Effector memory CD8-positive, alpha-beta T cell (primary cell): ENCODE results near the gene OR4N5.

ENCODE experiments used
- ATAC-seq: fragments of 150-1000 bp; cut with Tn5 transposase; replicated peaks from 2 replicates; pipeline ENCODE4 v1.10.0; 2021; ENCODE audit warnings: mild to moderate bottlenecking, moderate library complexity
- DNase-seq, 3 experiments: peaks; one replicate each; pipeline ENCODE4 v3.0.0; 2021
- H3K27ac Mint-ChIP-seq, 2 donors: one replicate each; pipeline ENCODE4 v1.8.0; 2022; ENCODE audit warnings: mild to moderate bottlenecking in 2 of 2, mixed read lengths in 2 of 2, moderate library complexity in 2 of 2
- H3K27me3 Mint-ChIP-seq, 2 donors: one replicate each; pipeline ENCODE4 v1.8.0; 2022; ENCODE audit warnings: mixed read lengths in 2 of 2
- H3K36me3 Mint-ChIP-seq: one replicate; pipeline ENCODE4 v1.8.0; 2022; ENCODE audit warnings: mild to moderate bottlenecking, moderate library complexity, mixed read lengths; ENCODE audit not compliant: insufficient read depth
- H3K4me1 Mint-ChIP-seq, 2 donors: one replicate each; pipeline ENCODE4 v1.8.0; 2022; ENCODE audit warnings: low read depth in 2 of 2, mixed read lengths in 2 of 2
- H3K4me3 Mint-ChIP-seq, 2 donors: one replicate each; pipeline ENCODE4 v1.8.0; 2022; ENCODE audit warnings: mild to moderate bottlenecking in 2 of 2, mixed read lengths in 2 of 2, moderate library complexity in 2 of 2
- H3K9me3 Mint-ChIP-seq, 2 donors: one replicate each; pipeline ENCODE4 v1.8.0; 2022; ENCODE audit warnings: mixed read lengths in 2 of 2

Gene OR4N5

DNA sequence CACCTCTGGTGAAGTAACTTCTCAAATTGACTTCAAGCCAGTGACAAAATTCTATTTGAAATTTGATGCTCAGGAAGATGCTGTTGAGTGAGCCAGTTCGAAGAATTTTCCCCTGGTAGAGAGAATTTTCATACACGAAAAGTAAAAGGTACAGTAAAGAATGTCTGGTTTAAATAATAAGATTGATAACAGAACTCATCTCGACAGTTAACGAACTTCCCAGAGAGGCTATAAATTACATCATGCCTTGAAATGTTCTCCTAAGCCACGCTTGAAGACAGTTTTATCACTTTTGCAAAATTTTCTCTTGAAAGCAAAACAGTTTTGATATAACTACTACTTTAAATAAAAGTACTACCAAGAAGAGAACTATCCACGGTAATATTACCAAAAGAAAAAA lies 37.7 kb downstream of the OR4N5 start:
- no peak for DNase-seq
- H3K27me3 Mint-ChIP-seq = peaks cover 9 to 16% of the 10 kb centered on the region in 2 donors
- no peaks in the 10 kb centered on the region for H3K36me3 Mint-ChIP-seq
- no peak overlapping the region for H3K4me3 Mint-ChIP-seq
- no peaks in the 10 kb centered on the region for H3K4me1 Mint-ChIP-seq
- no peak for ATAC-seq
- no peak overlapping the region for H3K27ac Mint-ChIP-seq
- H3K9me3 Mint-ChIP-seq = no peaks in the 10 kb centered on the region

- H3K4me3 Mint-ChIP-seq = no peak overlapping the region
- no peaks in the 10 kb centered on the region for H3K4me1 Mint-ChIP-seq
- DNase-seq = no peak
- no peaks in the 10 kb centered on the region for H3K36me3 Mint-ChIP-seq
- H3K27me3 Mint-ChIP-seq = peaks cover 9 to 16% of the 10 kb centered on the region in 2 donors
- no peak overlapping the region for H3K27ac Mint-ChIP-seq
- H3K9me3 Mint-ChIP-seq = no peaks in the 10 kb centered on the region
- no peak for ATAC-seq
These were observed 38.9 kb downstream of the OR4N5 start for GRCh38 chr14:20177433-20177974.

GRCh38 chr14:20179218-20179617 lies 40.6 kb downstream of the OR4N5 start:
- ATAC-seq (no peak), DNase-seq (no peak)
- H3K36me3 Mint-ChIP-seq = no peaks in the 10 kb centered on the region
- H3K9me3 Mint-ChIP-seq = no peaks in the 10 kb centered on the region
- H3K4me1 Mint-ChIP-seq = no peaks in the 10 kb centered on the region
- H3K27ac Mint-ChIP-seq = no peak overlapping the region
- no peak overlapping the region for H3K4me3 Mint-ChIP-seq
- H3K27me3 Mint-ChIP-seq = peaks cover 9 to 12% of the 10 kb centered on the region in 2 donors

DNA sequence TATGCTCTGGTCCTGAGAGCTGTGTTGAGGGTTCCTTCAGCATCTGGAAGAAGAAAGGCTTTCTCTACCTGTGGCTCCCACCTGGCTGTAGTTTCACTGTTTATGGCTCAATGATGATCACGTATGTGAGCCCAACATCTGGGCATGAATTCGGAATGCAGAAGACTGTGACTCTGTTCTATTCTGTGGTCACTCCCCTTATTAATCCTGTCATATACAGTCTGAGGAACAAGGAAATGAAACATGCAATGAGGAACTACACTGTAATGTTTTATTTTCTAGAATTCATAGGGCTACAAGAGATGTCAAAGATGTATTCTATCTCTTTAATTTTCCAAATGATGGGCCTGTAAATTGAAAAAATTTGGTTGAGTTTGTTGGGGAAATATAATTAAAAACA lies 41.3 kb downstream of the OR4N5 start:
- Mint-ChIP-seq H3K36me3 (no peaks in the 10 kb centered on the region), H3K27me3 (peaks cover 9 to 12% of the 10 kb centered on the region in 2 donors), H3K4me1 (no peaks in the 10 kb centered on the region), H3K4me3 (no peak overlapping the region), H3K9me3 (no peaks in the 10 kb centered on the region), H3K27ac (no peak overlapping the region)
- no peak for ATAC-seq
- no peak for DNase-seq

- Mint-ChIP-seq H3K27me3 (peaks cover 9 to 12% of the 10 kb centered on the region in 2 donors), H3K4me1 (no peaks in the 10 kb centered on the region), H3K36me3 (no peaks in the 10 kb centered on the region), H3K9me3 (no peaks in the 10 kb centered on the region), H3K27ac (no peak overlapping the region), H3K4me3 (no peak overlapping the region)
- DNase-seq (no peak), ATAC-seq (no peak)
These were observed 41.9 kb downstream of the OR4N5 start for GRCh38 chr14:20180486-20180885.

GRCh38 chr14:20184181-20184580 lies 45.6 kb downstream of the OR4N5 start:
- ATAC-seq (no peak), DNase-seq (no peak)
- no peaks in the 10 kb centered on the region for H3K4me1 Mint-ChIP-seq
- no peak overlapping the region for H3K27ac Mint-ChIP-seq
- no peaks in the 10 kb centered on the region for H3K36me3 Mint-ChIP-seq
- H3K9me3 Mint-ChIP-seq = no peaks in the 10 kb centered on the region
- H3K27me3 Mint-ChIP-seq = peaks cover 17 to 24% of the 10 kb centered on the region in 2 donors
- H3K4me3 Mint-ChIP-seq = no peak overlapping the region

- no peak within 1 kb of the TSS for H3K27ac Mint-ChIP-seq
- H3K4me1 Mint-ChIP-seq = no peaks in the 10 kb centered on the region
- H3K27me3 Mint-ChIP-seq = peaks cover 20 to 30% of the 10 kb centered on the region in 2 donors
- DNase-seq = no peak
- no peak within 1 kb of the TSS for H3K4me3 Mint-ChIP-seq
- H3K9me3 Mint-ChIP-seq = no peaks in the 10 kb centered on the region
- no peaks in the 10 kb centered on the region for H3K36me3 Mint-ChIP-seq
- no peak for ATAC-seq
These were observed 52.0 kb downstream of the OR4N5 start, which contains the start of gene OR11G2 for GRCh38 chr14:20190596-20190995. OR11G2 (plus strand) TSS chr14:20190896; CDS start chr14:20197438, 6,542 bp downstream.

GRCh38 chr14:20191396-20191795 lies 52.8 kb downstream of the OR4N5 start:
- ATAC-seq (no peak), DNase-seq (no peak)
- H3K9me3 Mint-ChIP-seq = no peaks in the 10 kb centered on the region
- H3K4me3 Mint-ChIP-seq = no peak overlapping the region
- H3K27ac Mint-ChIP-seq = no peak overlapping the region
- H3K27me3 Mint-ChIP-seq = peaks cover 20 to 34% of the 10 kb centered on the region in 2 donors
- no peaks in the 10 kb centered on the region for H3K4me1 Mint-ChIP-seq
- H3K36me3 Mint-ChIP-seq = no peaks in the 10 kb centered on the region

GRCh38 chr14:20194101-20194500 lies 55.5 kb downstream of the OR4N5 start:
- peaks cover 27% of the 10 kb centered on the region in 2 donors for H3K27me3 Mint-ChIP-seq
- H3K27ac Mint-ChIP-seq = no peak overlapping the region
- DNase-seq = no peak
- ATAC-seq = no peak
- no peaks in the 10 kb centered on the region for H3K36me3 Mint-ChIP-seq
- H3K9me3 Mint-ChIP-seq = no peaks in the 10 kb centered on the region
- H3K4me1 Mint-ChIP-seq = no peaks in the 10 kb centered on the region
- H3K4me3 Mint-ChIP-seq = no peak overlapping the region
